OCI-LY3 (cell line): Measurements from ENCODE around the gene TRMT5.

Experiments used
- H2AFZ ChIP-seq: fragments of 200-600, 300-600 bp; shearing (Covaris generic); 2 replicates; pipeline ENCODE4 v1.6.0; 2014; ENCODE audit warnings: antibody characterized with exemption, low read depth, low read length
- H3K27ac ChIP-seq: fragments of 200-600, 300-600 bp; sonication (generic); 2 replicates; pipeline ENCODE4 v1.5.1; 2014; ENCODE audit warnings: mild to moderate bottlenecking, low read length, moderate library complexity, mixed read lengths
- H3K27me3 ChIP-seq: fragments of 200-600, 300-600 bp; sonication (generic); 2 replicates; pipeline ENCODE4 v1.6.1; 2014; ENCODE audit warnings: low read depth, low read length, mixed read lengths
- H3K36me3 ChIP-seq: fragments of 200-600, 300-600 bp; sonication (generic); replicated peaks from 2 replicates; pipeline ENCODE3; 2014; ENCODE audit warnings: low read depth, low read length, mixed read lengths
- H3K4me1 ChIP-seq: fragments of 300-600, 200-600 bp; sonication (generic); 2 replicates; pipeline ENCODE4 v1.6.1; 2014; ENCODE audit warnings: low read length, mixed read lengths
- H3K4me2 ChIP-seq: fragments of 200-600, 300-600 bp; sonication (generic); 2 replicates; pipeline ENCODE4 v1.6.1; 2014; ENCODE audit warnings: low read length, mixed read lengths
- H3K4me3 ChIP-seq: fragments of 300-600, 200-600 bp; sonication (generic); 2 replicates; pipeline ENCODE4 v1.5.1; 2014; ENCODE audit warnings: antibody characterized with exemption, mild to moderate bottlenecking, low read length, moderate library complexity
- H3K79me2 ChIP-seq: fragments of 300-600, 200-600 bp; shearing (Covaris generic); 2 replicates; pipeline ENCODE4 v1.6.1; 2014; ENCODE audit warnings: mild to moderate bottlenecking, low read length, mixed read lengths
- H3K9ac ChIP-seq: fragments of 300-600, 200-600 bp; shearing (Covaris generic); 2 replicates; pipeline ENCODE4 v1.6.0; 2014; ENCODE audit warnings: mild to moderate bottlenecking, low read length, moderate library complexity
- H3K9me3 ChIP-seq: fragments of 200-600, 300-600 bp; shearing (Covaris generic); 2 replicates; pipeline ENCODE4 v1.6.1; 2014; ENCODE audit warnings: low read length, mixed read lengths; ENCODE audit not compliant: insufficient read depth
- H4K20me1 ChIP-seq: fragments of 200-600, 300-600 bp; sonication (generic); 2 replicates; pipeline ENCODE4 v1.6.1; 2016; ENCODE audit warnings: low read length, mixed read lengths; ENCODE audit not compliant: insufficient read depth
- CTCF ChIP-seq: fragments of 200-600, 300-600 bp; sonication (generic); IDR thresholded peaks from 2 replicates; pipeline ENCODE4 v1.5.1; 2014; ENCODE audit warnings: antibody characterized with exemption, low read length, low read depth
- EZH2phosphoT487 ChIP-seq: fragments of 200-600 bp; shearing (Covaris generic); IDR thresholded peaks from 2 replicates; pipeline ENCODE4 v1.6.1; 2018; ENCODE audit warnings: antibody characterized with exemption, mixed run types, low read depth

The TRMT5 gene

GRCh38 chr14:60958146-60958545 lies 22.7 kb downstream of the TRMT5 start:
- TF ChIP-seq CTCF (no peak), EZH2phosphoT487 (no peak)
- Histone ChIP-seq H3K4me3 (no peak overlapping the region), H3K79me2 (no peaks in the 10 kb centered on the region), H3K4me1 (peaks cover 8% of the 10 kb centered on the region), H3K4me2 (no peak overlapping the region), H2AFZ (no peak overlapping the region), H3K9ac (no peak overlapping the region), H3K9me3 (peaks cover 17% of the 10 kb centered on the region), H3K27ac (no peak overlapping the region), H3K27me3 (no peaks in the 10 kb centered on the region), H4K20me1 (no peaks in the 10 kb centered on the region), H3K36me3 (peaks cover 14% of the 10 kb centered on the region)

- Histone ChIP-seq H3K36me3 (peaks cover 14% of the 10 kb centered on the region), H3K4me2 (no peak overlapping the region), H2AFZ (no peak overlapping the region), H3K4me3 (no peak overlapping the region), H3K27me3 (no peaks in the 10 kb centered on the region), H4K20me1 (no peaks in the 10 kb centered on the region), H3K79me2 (no peaks in the 10 kb centered on the region), H3K27ac (no peak overlapping the region), H3K4me1 (peaks cover 8% of the 10 kb centered on the region), H3K9me3 (peaks cover 17% of the 10 kb centered on the region), H3K9ac (no peak overlapping the region)
- TF ChIP-seq EZH2phosphoT487 = no peak
- no peak for TF ChIP-seq CTCF
Observed at GRCh38 chr14:60956632-60957031, 24.2 kb downstream of the TRMT5 start.

- H2AFZ ChIP-seq = no peak overlapping the region
- TF ChIP-seq CTCF = no peak
- TF ChIP-seq EZH2phosphoT487 = no peak
- H3K9ac ChIP-seq = no peak overlapping the region
- no peaks in the 10 kb centered on the region for H3K27me3 ChIP-seq
- no peak overlapping the region for H3K4me2 ChIP-seq
- H4K20me1 ChIP-seq = no peaks in the 10 kb centered on the region
- peaks cover 8% of the 10 kb centered on the region for H3K4me1 ChIP-seq
- no peak overlapping the region for H3K4me3 ChIP-seq
- no peaks in the 10 kb centered on the region for H3K79me2 ChIP-seq
- H3K36me3 ChIP-seq = peaks cover 14% of the 10 kb centered on the region
- H3K27ac ChIP-seq = no peak overlapping the region
- peaks cover 17% of the 10 kb centered on the region for H3K9me3 ChIP-seq
Observed at GRCh38 chr14:60956202-60956601, 24.7 kb downstream of the TRMT5 start.

DNA sequence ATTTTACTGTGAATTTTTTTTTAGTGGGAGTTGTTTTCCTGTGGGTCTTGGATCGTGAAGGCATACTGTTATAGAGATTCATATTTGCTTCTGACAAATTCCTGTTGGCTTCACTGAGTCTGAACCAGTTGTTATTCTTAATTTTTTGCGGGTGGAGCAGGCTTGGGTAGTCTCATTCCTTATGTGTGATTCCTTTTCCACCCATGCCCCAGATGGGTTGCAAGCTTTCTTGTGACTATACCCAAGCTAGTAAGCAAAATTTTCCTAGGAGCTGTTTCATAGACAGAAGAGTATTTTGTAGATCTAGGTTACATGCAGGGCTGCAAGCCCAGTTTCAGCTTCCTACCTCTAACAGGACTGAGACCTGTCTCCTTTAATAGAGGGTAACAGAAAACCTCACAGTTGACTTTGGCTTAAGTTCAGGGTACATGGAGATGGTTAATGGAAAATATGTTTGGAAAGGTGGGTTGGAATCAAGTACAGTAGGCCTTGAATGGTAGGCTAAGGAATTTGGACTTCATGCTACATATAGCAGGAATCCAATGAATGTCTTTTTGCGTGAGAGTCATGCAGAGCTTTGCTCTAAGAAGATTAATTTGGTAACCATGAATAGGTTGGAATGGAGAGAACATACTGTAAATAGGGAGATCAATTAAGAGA lies 29.0 kb downstream of the TRMT5 start:
- Histone ChIP-seq H4K20me1 (no peaks in the 10 kb centered on the region), H3K27ac (no peak overlapping the region), H3K4me3 (no peak overlapping the region), H3K79me2 (no peaks in the 10 kb centered on the region), H3K4me1 (peaks cover 8% of the 10 kb centered on the region), H3K9ac (no peak overlapping the region), H3K27me3 (no peaks in the 10 kb centered on the region), H3K9me3 (peaks cover 6% of the 10 kb centered on the region; the same call in 1 of the 2 replicates), H2AFZ (no peak overlapping the region), H3K4me2 (no peak overlapping the region), H3K36me3 (peaks cover 7% of the 10 kb centered on the region)
- TF ChIP-seq EZH2phosphoT487 (no peak), CTCF (no peak)
